GM18502 (cell line): ENCODE measurements around the gene GSTP1.
A peak's percentile ranks its signal among the peaks of the same experiment; 100 is the strongest.
"Not testable (repeated sequence)": the region's sequence is repeated elsewhere in the genome, so short reads cannot be mapped to it uniquely, and the experiment has no call there.

Experiments
- ATAC-seq: cut with Tn5 transposase; IDR thresholded peaks from one replicate; pipeline ENCODE4 v1.9.1; 2021; ENCODE audit warnings: mild to moderate bottlenecking; ENCODE audit not compliant: unreplicated experiment, poor library complexity

Gene GSTP1

GRCh38 chr11:67613313-67613959, 29.8 kb downstream of the GSTP1 start:
- no peak for ATAC-seq

GRCh38 chr11:67613960-67614715, 30.5 kb downstream of the GSTP1 start:
- peak; percentile 79 for ATAC-seq

GRCh38 chr11:67614730-67615714, 31.4 kb downstream of the GSTP1 start:
- ATAC-seq, result no peak

DNA sequence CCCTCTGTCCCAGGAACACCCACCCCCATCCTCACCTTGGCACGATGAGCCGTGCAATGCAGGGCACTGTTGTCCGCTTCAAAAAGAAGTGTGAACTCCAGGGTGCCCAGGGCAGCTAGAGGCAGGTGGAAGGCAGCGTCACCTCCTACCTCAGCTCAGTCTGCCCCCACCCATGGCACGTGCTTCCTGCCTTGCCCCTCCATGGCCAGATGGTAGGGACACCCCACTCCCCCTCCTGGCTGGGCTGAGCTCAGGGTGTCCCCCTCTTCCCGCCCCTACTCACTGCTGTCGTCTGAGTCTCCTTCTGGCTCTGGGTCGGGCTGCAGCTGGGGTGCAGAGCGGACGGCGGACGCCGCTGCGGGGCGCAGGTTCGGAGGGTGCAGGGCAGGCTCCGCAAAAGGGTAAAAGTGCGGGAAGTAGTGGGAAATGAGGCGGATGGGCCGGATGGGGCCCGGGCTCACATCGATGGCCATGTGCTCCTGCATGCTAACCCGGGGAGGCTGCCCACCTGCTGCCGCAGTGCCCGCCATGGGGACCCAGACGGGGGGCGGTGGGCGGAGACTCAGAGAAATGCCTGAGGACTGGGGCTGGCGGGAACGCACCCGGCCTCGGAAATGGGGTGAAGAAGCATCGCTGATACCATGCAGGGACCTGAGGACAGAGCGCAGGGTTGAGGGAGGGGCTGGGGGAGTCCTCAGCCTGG, 32.3 kb downstream of the GSTP1 start:
- no peak for ATAC-seq

GRCh38 chr11:67616431-67617242, 33.0 kb downstream of the GSTP1 start:
- ATAC-seq, result no peak

- no peak for ATAC-seq
Measured at GRCh38 chr11:67617243-67617953, 33.8 kb downstream of the GSTP1 start.

DNA sequence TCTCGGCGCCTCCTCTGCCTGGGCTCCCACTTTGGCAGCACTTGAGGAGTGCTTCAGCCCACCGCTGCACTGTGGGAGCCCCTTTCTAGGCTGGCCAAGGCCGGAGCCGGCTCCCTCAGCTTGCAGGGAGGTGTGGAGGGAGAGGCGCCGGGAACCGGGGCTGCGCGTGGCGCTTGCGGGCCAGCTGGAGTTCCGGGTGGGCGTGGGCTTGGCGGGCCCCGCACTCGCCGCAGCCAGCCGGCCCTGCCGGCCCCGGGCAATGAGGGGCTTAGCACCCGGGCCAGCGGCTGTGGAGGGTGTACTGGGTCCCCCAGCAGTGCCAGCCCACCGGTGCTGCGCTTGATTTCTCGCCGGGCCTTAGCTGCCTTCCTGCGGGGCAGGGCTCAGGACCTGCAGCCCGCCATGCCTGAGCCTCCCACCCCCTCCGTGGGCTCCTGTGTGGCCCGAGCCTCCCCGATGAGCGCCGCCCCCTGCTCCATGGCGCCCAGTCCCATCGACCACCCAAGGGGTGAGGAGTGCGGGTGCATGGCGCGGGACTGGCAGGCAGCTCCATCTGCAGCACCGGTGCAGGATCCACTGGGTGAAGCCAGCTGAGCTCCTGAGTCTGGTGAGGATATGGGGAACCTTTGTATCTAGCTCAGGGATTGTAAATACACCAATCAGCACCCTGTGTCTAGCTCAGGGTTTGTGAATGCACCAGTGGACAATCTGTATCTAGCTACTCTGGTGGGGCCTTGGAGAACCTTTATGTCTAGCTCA, 35.5 kb downstream of the GSTP1 start:
- ATAC-seq, result not testable (repeated sequence)

- not testable (repeated sequence) for ATAC-seq
Measured at GRCh38 chr11:67619683-67620618, 36.3 kb downstream of the GSTP1 start.

DNA sequence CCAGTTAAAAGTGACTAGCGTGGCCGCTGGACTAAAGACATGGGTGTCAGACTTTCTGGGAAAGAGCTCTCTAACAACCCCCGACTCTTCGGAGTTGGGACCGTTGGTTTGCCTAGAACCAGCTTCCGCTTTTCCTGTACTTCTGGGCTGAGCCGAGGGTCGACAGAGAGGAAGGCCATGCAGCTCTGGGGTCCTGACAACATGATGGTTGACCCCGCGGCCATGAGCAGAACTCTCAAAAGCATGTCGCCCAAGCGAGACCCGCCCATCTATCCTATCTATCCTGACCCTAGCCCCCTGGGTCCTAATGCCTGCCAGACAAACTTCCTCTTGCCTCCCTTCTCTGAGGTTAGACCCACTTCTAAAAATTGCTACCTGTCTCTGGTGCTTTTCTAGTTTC, 37.0 kb downstream of the GSTP1 start:
- not testable (repeated sequence) for ATAC-seq

- ATAC-seq, result not testable (repeated sequence)
Measured at GRCh38 chr11:67621928-67622327, 38.3 kb downstream of the GSTP1 start.

DNA sequence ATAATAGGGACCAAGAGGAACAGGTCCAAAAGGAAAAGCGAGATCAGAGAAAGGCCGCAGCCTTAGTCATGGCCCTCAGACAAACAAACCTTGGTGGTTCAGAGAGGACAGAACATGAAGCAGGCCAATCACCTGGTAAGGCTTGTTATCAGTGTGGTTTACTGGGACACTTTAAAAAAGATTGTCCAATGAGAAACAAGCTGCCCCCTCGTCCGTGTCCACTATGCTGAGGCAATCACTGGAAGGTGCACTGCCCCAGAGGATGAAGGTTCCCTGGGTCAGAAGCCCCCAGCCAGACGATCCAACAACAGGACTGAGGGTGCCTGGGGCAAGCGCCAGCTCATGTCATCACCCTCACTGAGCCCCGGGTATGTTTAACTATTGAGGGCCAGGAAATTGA, 39.3 kb downstream of the GSTP1 start:
- ATAC-seq, result not testable (repeated sequence)

DNA sequence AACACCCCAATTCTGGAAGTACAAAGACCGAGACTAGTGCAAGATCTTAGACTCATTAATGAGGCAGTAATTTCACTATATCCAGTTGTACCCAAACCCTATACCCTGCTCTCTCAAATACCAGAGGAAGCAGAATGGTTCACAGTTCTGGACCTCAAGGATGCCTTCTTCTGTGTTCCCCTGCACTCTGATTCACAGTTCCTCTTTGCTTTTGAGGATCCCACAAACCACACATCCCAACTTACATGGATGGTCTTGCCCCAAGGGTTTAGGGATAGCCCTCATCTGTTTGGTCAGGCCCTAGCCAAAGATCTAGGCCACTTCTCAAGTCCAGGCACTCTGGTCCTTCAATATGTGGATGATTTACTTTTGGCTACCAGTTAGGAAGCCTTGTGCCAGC, 40.2 kb downstream of the GSTP1 start:
- not testable (repeated sequence) for ATAC-seq

DNA sequence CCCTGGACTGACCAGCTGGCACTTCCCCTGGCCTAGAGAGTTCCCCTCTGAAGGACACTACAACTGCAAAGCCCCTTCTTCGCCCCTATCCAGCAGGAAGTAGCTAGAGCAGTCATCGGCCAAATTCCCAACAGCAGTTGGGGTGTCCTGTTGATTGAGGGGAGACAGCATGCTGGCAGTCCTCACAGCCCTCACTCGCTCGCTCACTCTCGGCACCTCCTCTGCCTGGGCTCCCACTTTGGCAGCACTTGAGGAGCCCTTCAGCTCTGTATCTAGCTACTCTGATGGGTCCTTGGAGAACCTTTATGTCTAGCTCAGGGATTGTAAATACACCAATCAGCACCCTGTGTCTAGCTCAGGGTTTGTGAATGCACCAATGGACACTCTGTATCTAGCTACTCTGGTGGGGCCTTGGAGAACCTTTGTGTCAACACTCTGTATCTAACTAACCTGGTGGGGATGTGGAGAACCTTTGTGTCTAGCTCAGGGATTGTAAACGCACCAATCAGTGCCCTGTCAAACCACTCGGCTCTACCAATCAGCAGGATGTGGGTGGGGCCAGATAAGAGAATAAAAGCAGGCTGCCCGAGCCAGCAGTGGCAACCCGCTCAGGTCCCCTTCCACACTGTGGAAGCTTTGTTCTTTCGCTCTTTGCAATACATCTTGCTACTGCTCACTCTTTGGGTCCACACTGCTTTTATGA, 42.7 kb downstream of the GSTP1 start:
- ATAC-seq, result not testable (repeated sequence)

- ATAC-seq, result no peak
Measured at GRCh38 chr11:67626970-67627369, 43.4 kb downstream of the GSTP1 start.

DNA sequence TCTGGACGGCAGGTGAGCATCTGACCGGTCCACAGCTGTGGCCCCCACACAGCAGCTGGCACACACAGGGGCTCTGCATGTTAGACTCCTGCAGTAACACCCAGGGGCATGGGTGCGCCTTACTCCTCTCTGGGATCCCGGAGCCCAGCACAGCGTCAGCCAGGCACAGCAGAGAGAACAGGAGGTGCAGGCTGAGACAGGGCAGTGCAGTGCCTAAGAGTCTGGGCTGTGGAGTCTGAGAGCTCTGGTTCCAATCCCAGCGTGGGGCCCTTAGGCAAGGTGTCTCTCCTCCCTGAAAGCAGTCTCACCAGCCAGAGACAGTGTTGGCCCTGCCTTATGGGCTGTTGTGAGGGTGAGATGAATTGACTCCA, 43.8 kb downstream of the GSTP1 start:
- no peak for ATAC-seq
